C4-2B (cell line): ENCODE results near the gene CRCP.

Source experiments
- H3K27ac ChIP-seq: fragments of 450-650 bp; 2 replicates; pipeline ENCODE4 v1.5.1; 2017
- ZFX ChIP-seq: fragments of 450-650 bp; IDR thresholded peaks from 2 replicates; pipeline ENCODE4 v1.6.1; 2017
- TF ChIP-seq, protein P1 (sequence below): fragments of 450-650 bp; conservative IDR thresholded peaks from 2 replicates; pipeline ENCODE4 v1.5.1; 2017; ENCODE audit warnings: mild to moderate bottlenecking

The CRCP gene

DNA sequence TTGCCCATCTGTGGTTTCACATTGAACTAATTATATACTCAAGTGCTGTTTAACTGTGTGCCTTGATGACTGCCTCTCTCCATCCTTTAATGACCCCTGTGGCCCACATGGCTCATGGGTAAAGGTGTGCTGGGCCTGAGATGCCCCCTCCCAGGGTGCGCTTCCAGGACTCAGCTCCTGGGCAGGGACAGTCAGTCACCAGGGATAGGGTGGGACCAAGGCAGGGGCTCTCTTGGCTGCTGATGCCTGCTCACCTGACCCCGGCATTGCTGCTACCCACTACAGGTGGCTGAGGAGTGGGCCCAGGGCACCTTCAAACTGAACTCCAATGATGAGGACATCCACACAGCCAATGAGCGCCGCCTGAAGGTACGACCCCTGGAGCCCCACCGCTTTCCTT is 32.6 kb upstream of the CRCP start:
- TF ChIP-seq, protein P1, sequence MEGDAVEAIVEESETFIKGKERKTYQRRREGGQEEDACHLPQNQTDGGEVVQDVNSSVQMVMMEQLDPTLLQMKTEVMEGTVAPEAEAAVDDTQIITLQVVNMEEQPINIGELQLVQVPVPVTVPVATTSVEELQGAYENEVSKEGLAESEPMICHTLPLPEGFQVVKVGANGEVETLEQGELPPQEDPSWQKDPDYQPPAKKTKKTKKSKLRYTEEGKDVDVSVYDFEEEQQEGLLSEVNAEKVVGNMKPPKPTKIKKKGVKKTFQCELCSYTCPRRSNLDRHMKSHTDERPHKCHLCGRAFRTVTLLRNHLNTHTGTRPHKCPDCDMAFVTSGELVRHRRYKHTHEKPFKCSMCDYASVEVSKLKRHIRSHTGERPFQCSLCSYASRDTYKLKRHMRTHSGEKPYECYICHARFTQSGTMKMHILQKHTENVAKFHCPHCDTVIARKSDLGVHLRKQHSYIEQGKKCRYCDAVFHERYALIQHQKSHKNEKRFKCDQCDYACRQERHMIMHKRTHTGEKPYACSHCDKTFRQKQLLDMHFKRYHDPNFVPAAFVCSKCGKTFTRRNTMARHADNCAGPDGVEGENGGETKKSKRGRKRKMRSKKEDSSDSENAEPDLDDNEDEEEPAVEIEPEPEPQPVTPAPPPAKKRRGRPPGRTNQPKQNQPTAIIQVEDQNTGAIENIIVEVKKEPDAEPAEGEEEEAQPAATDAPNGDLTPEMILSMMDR = no peak
- no peak for TF ChIP-seq ZFX
- H3K27ac ChIP-seq = no peak overlapping the region

DNA sequence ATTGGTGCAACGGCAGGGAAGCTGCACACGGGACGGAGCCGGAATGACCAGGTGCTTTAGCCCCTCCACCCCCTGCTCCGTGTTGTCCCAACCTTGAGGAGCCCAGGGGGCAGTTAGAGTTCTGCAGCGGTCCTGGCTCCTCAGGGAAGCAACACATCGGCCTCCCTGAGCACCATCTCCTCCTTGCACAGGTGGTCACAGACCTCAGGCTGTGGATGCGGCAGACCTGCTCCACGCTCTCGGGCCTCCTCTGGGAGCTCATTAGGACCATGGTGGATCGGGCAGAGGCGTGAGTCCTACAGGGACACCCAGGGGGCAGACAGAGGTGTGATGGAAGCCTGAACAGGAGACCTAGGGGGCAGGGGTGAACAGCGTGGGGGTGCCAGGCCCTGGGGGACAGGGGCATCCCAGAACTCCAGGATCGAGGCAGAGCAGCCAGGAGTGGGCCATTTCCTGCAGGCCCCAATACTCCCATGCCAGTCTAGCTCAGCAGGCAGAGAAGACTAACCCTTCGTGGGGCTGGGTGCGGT is 31.7 kb upstream of the CRCP start:
- H3K27ac ChIP-seq = no peak overlapping the region
- TF ChIP-seq, protein P1 = no peak
- TF ChIP-seq ZFX = no peak

DNA sequence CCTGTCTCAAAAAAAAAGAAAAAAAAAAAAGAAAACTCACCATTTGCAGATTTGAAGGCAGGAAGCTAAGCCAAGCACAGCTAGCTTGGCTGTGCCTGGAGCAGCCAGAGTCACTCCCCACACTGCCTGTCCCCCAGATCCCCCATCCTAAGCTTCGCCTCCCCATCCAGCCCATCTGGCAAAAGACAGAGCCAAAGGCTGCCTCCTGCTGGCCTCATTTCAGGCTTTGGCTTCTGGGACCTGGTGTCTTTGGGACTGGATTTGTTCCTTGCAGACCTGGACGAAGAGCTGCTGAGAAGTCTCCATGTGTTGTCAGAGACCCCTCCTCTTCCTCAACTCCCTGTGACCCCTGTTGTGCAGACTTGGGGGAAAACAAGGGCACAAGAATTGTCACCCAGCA is 31.0 kb upstream of the CRCP start:
- no peak overlapping the region for H3K27ac ChIP-seq
- TF ChIP-seq, protein P1 = no peak
- TF ChIP-seq ZFX = no peak

DNA sequence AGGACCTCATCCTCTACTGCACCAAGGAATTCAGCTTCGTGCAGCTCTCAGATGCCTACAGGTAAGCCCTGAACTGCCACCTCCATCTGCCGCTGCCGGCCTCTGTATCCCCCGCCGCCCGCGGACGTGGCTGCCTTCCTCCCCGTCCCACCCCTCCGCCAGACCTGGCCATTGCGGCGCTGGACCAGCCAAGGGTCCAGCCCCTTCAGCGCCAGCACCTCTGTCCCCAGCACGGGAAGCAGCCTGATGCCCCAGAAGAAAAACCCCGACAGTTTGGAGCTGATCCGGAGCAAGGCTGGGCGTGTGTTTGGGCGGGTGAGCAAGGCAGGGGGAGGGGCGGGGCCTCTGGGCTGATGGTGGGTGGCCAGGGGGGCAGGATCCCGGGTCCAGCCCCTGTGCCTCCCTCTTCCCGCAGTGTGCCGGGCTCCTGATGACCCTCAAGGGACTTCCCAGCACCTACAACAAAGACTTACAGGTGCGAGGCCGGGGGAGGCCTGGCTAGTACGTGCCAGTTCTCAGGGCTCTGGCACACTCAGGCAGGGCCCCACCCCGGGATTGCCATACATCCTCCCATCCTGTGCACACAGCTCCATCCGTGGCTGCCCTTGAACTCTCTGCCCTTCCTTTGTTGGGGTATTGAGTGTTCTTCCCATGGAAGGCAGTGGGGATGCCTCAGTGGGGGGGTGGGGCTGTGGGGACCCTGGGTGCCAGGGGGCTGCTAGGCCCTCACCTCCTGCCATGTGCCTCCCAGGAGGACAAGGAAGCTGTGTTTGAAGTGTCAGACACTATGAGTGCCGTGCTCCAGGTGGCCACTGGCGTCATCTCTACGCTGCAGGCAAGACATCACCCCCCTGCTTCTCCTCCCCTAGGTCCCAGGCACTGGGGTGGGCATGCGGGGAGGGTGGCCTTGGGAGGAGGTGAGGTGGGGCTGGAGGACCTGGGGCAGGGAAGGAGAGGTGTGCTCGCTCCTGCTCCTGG is 25.5 kb upstream of the CRCP start:
- H3K27ac ChIP-seq = no peak overlapping the region
- TF ChIP-seq, protein P1 = no peak
- TF ChIP-seq ZFX = no peak

DNA sequence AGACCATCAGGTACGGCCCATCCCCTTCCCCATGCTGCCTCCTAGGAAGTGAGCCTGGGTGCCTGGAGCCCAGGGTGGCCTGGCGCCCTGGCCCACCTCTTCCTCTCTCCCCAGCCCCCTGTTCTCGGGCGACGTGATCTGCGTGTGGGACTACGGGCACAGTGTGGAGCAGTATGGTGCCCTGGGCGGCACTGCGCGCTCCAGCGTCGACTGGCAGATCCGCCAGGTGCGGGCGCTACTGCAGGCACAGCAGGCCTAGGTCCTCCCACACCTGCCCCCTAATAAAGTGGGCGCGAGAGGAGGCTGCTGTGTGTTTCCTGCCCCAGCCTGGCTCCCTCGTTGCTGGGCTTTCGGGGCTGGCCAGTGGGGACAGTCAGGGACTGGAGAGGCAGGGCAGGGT is 22.0 kb upstream of the CRCP start:
- TF ChIP-seq ZFX = no peak
- H3K27ac ChIP-seq = no peak overlapping the region

DNA sequence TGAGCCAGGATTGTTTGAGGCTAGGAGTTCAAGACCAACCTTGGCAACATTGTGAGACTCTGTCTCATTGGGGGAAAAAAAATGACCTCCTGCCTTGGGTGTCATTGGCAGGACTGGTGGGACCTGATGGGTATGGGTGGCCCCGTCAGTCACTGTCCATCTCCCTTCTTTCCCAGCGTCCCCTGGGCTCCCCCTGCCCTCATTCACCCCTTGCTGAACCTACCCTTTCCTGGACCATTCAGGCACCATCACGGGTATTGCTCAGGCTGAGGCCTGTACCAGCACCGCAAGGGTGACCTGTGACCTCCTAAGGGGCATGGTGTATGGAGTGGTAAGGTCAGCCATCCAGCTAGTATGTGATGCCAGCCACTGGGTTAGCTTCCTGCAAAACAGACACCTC is 19.6 kb upstream of the CRCP start:
- H3K27ac ChIP-seq = no peak overlapping the region
- no peak for TF ChIP-seq ZFX
- TF ChIP-seq, protein P1 = no peak

DNA sequence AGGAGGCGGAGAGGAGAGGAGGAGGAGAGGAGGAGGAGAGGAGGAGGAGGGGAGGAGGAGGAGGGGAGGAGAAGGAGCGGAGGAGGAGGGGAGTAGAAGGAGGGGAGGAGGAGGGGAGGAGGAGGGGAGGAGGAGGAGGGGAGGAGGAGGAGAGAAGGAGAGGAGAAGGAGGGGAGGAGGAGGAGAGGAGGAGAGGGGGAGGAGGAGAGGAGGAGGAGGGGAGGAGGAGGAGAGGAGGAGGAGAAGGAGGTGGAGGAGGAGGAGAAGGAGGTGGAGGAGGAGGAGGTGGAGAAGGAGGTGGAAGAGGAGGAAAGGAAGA is 15.5 kb upstream of the CRCP start:
- no peak for TF ChIP-seq ZFX
- TF ChIP-seq, protein P1 = no peak
- H3K27ac ChIP-seq = peak overlapping the region; percentile 94
